ENCODE results near the gene RAB10. TPM values are rescaled to one million over a fixed set of nuclear protein-coding genes. Genes with fewer than 3 reads are reported as not detected.

Gene RAB10
- total RNA-seq, 1 donor from 2014 or later: 192 TPM

DNA sequence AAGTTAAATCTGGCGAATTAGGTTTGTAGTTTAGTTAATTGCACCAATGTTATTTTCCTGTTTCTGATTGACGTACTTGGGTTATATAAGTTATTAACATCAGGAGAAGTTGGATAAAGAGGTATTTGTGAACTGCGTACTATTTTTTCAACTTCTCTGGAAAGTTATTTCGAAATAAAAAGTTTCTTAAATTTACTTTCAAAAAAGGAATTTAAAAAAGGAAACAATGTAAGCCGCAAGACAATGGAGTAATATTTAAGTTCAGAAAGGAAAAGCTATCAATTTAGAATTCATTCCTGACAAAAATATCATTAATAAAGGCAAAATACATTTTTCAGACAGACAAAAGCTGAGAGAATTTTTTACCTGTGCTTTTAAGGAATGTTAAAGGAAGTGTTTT lies 47.7 kb downstream of the RAB10 start:
- FAIRE-seq: no peak
- TF ChIP-seq EZH2 (IDR thresholded peaks at IDR 0.05; ENCODE audit: insufficient read depth, low read length): no peak
- TF ChIP-seq, protein P1, sequence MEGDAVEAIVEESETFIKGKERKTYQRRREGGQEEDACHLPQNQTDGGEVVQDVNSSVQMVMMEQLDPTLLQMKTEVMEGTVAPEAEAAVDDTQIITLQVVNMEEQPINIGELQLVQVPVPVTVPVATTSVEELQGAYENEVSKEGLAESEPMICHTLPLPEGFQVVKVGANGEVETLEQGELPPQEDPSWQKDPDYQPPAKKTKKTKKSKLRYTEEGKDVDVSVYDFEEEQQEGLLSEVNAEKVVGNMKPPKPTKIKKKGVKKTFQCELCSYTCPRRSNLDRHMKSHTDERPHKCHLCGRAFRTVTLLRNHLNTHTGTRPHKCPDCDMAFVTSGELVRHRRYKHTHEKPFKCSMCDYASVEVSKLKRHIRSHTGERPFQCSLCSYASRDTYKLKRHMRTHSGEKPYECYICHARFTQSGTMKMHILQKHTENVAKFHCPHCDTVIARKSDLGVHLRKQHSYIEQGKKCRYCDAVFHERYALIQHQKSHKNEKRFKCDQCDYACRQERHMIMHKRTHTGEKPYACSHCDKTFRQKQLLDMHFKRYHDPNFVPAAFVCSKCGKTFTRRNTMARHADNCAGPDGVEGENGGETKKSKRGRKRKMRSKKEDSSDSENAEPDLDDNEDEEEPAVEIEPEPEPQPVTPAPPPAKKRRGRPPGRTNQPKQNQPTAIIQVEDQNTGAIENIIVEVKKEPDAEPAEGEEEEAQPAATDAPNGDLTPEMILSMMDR (IDR thresholded peaks at IDR 0.05; ENCODE audit: insufficient read depth, low read depth, low read length): no peak
- H3K4me2 ChIP-seq (ENCODE audit: low read length): no peak overlapping the region
- no peak overlapping the region for H2AFZ ChIP-seq (ENCODE audit: low read depth, low read length)
- peaks cover 80% of the 10 kb centered on the region for H4K20me1 ChIP-seq (ENCODE audit: insufficient read depth, low read length)
- no peaks in the 10 kb centered on the region for H3K36me3 ChIP-seq (ENCODE audit: insufficient read depth, low read length)
- H3K9ac ChIP-seq (ENCODE audit: low read length): no peak overlapping the region
- no peak for DNase-seq (ENCODE audit: low read depth)
- no peaks in the 10 kb centered on the region for H3K9me3 ChIP-seq (ENCODE audit: insufficient read depth, low read depth, low read length)
- H3K27ac Mint-ChIP-seq (ENCODE audit: unreplicated experiment): no peak overlapping the region
- H3K4me1 ChIP-seq (ENCODE audit: insufficient read depth, low read length): peaks cover 4% of the 10 kb centered on the region
- H3K27me3 ChIP-seq (ENCODE audit: insufficient read depth, low read length): no peaks in the 10 kb centered on the region
- peaks cover 89% of the 10 kb centered on the region for H3K79me2 ChIP-seq (ENCODE audit: insufficient read depth, low read length)
- no peaks in the 10 kb centered on the region for H3K27me3 Mint-ChIP-seq (ENCODE audit: low read depth, unreplicated experiment)
- H3K27ac ChIP-seq (ENCODE audit: low read depth, low read length): no peak overlapping the region
- peaks cover 9% of the 10 kb centered on the region for H3K36me3 Mint-ChIP-seq (ENCODE audit: low read depth, unreplicated experiment)
- H3K4me3 ChIP-seq (ENCODE audit: insufficient read depth, low read depth, low read length): no peak overlapping the region
- peaks cover 3% of the 10 kb centered on the region for H3K9me3 Mint-ChIP-seq (ENCODE audit: unreplicated experiment)
- peaks cover 2% of the 10 kb centered on the region for H3K4me1 Mint-ChIP-seq (ENCODE audit: low read depth, unreplicated experiment)
- H3K4me3 Mint-ChIP-seq (ENCODE audit: unreplicated experiment): no peak overlapping the region

DNA sequence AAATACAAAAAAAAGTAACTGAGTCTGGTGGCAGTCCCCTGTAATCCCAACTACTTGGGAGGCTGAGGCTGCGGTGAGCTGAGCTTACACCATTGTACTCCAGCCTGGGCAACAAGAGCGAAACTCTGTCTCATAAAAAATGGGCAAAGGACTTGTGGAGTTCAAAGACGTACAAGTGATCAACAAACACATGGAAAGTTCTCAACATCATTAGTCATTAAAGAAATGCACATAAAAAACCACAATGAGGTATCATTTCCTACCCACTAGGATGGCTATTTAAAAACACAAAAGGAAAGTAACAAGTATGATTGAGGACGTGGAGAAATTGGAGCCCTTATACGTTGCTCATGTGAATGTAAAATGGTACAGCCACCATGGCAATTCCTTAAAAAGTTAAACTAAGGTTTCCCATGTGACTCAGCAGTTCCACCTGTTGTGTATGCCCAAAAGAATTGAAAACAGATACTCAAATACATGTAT lies 52.3 kb downstream of the RAB10 start:
- peak; percentile 96 for DNase-seq (ENCODE audit: low read depth)
- no peak for TF ChIP-seq EZH2 (IDR thresholded peaks at IDR 0.05; ENCODE audit: insufficient read depth, low read length)
- TF ChIP-seq, protein P1 (IDR thresholded peaks at IDR 0.05; ENCODE audit: insufficient read depth, low read depth, low read length): no peak
- Histone ChIP-seq H3K4me1 (ENCODE audit: insufficient read depth, low read length) (peaks cover 7% of the 10 kb centered on the region), H3K36me3 (ENCODE audit: insufficient read depth, low read length) (no peaks in the 10 kb centered on the region), H3K79me2 (ENCODE audit: insufficient read depth, low read length) (peaks cover 91% of the 10 kb centered on the region), H3K9ac (ENCODE audit: low read length) (peak overlapping the region; percentile 6), H4K20me1 (ENCODE audit: insufficient read depth, low read length) (peaks cover 81% of the 10 kb centered on the region), H3K4me2 (ENCODE audit: low read length) (peak overlapping the region; percentile 58), H3K27ac (ENCODE audit: low read depth, low read length) (peak overlapping the region; percentile 66), H3K4me3 (ENCODE audit: insufficient read depth, low read depth, low read length) (no peak overlapping the region), H2AFZ (ENCODE audit: low read depth, low read length) (no peak overlapping the region), H3K27me3 (ENCODE audit: insufficient read depth, low read length) (no peaks in the 10 kb centered on the region), H3K9me3 (ENCODE audit: insufficient read depth, low read depth, low read length) (no peaks in the 10 kb centered on the region)
- Mint-ChIP-seq H3K4me3 (ENCODE audit: unreplicated experiment) (no peak overlapping the region), H3K36me3 (ENCODE audit: low read depth, unreplicated experiment) (peaks cover 9% of the 10 kb centered on the region), H3K27ac (ENCODE audit: unreplicated experiment) (no peak overlapping the region), H3K4me1 (ENCODE audit: low read depth, unreplicated experiment) (peaks cover 13% of the 10 kb centered on the region), H3K27me3 (ENCODE audit: low read depth, unreplicated experiment) (no peaks in the 10 kb centered on the region), H3K9me3 (ENCODE audit: unreplicated experiment) (peaks cover 3% of the 10 kb centered on the region)
- FAIRE-seq: peak; percentile 68

DNA sequence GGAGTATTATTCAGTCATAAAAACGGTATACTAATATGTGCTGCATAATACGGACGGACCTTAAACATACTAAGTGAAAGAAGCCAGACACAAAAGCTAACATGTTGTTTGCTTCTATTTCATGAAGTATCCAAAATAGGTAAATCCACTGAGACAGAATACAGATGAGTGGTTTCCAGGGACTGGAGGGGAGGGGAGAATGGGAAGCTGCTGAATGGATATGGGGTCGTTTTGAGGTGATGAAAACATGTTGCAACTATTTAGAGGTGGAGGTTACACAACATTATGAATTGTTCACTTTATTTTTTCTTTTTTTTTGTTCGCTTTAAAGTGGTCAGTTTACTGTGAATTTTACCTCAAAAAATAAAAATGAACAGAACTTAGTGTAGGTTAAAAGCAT lies 52.9 kb downstream of the RAB10 start:
- H4K20me1 ChIP-seq (ENCODE audit: insufficient read depth, low read length): peaks cover 83% of the 10 kb centered on the region
- H3K36me3 ChIP-seq (ENCODE audit: insufficient read depth, low read length): no peaks in the 10 kb centered on the region
- Mint-ChIP-seq H3K27me3 (ENCODE audit: low read depth, unreplicated experiment) (no peaks in the 10 kb centered on the region), H3K4me1 (ENCODE audit: low read depth, unreplicated experiment) (peaks cover 17% of the 10 kb centered on the region), H3K4me3 (ENCODE audit: unreplicated experiment) (no peak overlapping the region), H3K36me3 (ENCODE audit: low read depth, unreplicated experiment) (peaks cover 9% of the 10 kb centered on the region), H3K27ac (ENCODE audit: unreplicated experiment) (no peak overlapping the region), H3K9me3 (ENCODE audit: unreplicated experiment) (peaks cover 3% of the 10 kb centered on the region)
- peak overlapping the region; percentile 58 for H3K4me2 ChIP-seq (ENCODE audit: low read length)
- H2AFZ ChIP-seq (ENCODE audit: low read depth, low read length): no peak overlapping the region
- peak overlapping the region; percentile 6 for H3K9ac ChIP-seq (ENCODE audit: low read length)
- H3K4me1 ChIP-seq (ENCODE audit: insufficient read depth, low read length): peaks cover 7% of the 10 kb centered on the region
- FAIRE-seq (no peak), DNase-seq (ENCODE audit: low read depth) (no peak)
- H3K27ac ChIP-seq (ENCODE audit: low read depth, low read length): peak overlapping the region; percentile 66
- no peak overlapping the region for H3K4me3 ChIP-seq (ENCODE audit: insufficient read depth, low read depth, low read length)
- no peaks in the 10 kb centered on the region for H3K9me3 ChIP-seq (ENCODE audit: insufficient read depth, low read depth, low read length)
- TF ChIP-seq, protein P1 (IDR thresholded peaks at IDR 0.05; ENCODE audit: insufficient read depth, low read depth, low read length): no peak
- no peak for TF ChIP-seq EZH2 (IDR thresholded peaks at IDR 0.05; ENCODE audit: insufficient read depth, low read length)
- no peaks in the 10 kb centered on the region for H3K27me3 ChIP-seq (ENCODE audit: insufficient read depth, low read length)
- peaks cover 91% of the 10 kb centered on the region for H3K79me2 ChIP-seq (ENCODE audit: insufficient read depth, low read length)

All from astrocyte (in vitro differentiated cells and primary cell).